Measurements from ENCODE around the gene TRIM71. TPM values are rescaled to one million over a fixed set of nuclear protein-coding genes. Genes with fewer than 3 reads are reported as not detected.
"Not testable (repeated sequence)": the region's sequence is repeated elsewhere in the genome, so short reads cannot be mapped to it uniquely, and the experiment has no call there.

The TRIM71 gene
- total RNA-seq, 1 donor from 2014 or later = not detected

DNA sequence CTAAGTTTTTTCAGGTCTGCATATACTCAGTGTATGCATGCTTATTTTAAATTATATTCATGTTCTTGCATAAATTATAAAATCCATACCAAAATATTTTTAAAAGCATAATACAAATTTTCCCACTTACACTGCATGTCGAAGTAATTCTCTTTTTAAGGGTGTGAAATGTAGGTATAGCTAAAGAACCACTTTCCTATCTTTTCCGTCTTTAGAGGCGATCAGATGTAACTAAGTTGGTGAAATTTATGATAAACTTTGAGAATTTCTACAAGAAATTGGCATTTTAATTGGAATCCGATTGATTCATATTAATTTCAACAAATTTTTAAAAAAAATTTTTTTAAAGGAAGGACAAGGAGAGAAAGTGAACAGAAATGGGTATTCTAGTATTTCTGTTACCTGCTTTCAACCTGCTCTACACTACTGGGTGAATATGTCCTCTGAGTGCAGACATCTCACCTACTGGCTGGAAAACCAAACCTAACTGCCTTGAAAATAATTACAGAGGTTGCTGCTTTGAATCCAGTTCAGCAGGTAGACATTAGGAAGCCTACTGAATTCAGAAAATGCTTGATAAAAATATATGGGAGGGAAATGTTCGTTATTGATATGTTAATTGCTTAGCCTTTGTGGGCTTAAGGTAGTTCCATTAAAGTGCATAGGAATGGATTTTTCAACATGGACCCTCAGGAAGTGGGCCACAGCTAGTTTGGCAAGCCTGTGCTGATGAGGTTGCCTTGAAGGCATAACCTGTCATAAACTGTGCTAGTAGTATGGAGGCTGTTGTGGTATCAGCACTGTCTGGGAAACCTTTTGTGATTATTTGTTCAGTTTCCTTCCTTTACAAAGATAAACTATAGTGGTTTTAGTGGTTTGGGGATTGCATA lies 5.1 kb downstream of the TRIM71 start:
- Mint-ChIP-seq H3K4me3 (no peak overlapping the region), H3K36me3 (ENCODE audit: low read depth) (no peaks in the 10 kb centered on the region), H3K4me1 (peaks cover 8% of the 10 kb centered on the region), H3K9me3 (no peaks in the 10 kb centered on the region), H3K27ac (no peak overlapping the region), H3K27me3 (peaks cover 33% of the 10 kb centered on the region)
- CTCF ChIA-PET = no interaction called here
- no peak for DNase-seq
- TF ChIP-seq, protein P1, sequence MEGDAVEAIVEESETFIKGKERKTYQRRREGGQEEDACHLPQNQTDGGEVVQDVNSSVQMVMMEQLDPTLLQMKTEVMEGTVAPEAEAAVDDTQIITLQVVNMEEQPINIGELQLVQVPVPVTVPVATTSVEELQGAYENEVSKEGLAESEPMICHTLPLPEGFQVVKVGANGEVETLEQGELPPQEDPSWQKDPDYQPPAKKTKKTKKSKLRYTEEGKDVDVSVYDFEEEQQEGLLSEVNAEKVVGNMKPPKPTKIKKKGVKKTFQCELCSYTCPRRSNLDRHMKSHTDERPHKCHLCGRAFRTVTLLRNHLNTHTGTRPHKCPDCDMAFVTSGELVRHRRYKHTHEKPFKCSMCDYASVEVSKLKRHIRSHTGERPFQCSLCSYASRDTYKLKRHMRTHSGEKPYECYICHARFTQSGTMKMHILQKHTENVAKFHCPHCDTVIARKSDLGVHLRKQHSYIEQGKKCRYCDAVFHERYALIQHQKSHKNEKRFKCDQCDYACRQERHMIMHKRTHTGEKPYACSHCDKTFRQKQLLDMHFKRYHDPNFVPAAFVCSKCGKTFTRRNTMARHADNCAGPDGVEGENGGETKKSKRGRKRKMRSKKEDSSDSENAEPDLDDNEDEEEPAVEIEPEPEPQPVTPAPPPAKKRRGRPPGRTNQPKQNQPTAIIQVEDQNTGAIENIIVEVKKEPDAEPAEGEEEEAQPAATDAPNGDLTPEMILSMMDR (IDR thresholded peaks at IDR 0.05) = no peak
- ATAC-seq (ENCODE audit: low read depth) = no peak
- POLR2A ChIA-PET = no interaction called here
- intact Hi-C loops (cut with micrococcal nuclease) = no loop called here

DNA sequence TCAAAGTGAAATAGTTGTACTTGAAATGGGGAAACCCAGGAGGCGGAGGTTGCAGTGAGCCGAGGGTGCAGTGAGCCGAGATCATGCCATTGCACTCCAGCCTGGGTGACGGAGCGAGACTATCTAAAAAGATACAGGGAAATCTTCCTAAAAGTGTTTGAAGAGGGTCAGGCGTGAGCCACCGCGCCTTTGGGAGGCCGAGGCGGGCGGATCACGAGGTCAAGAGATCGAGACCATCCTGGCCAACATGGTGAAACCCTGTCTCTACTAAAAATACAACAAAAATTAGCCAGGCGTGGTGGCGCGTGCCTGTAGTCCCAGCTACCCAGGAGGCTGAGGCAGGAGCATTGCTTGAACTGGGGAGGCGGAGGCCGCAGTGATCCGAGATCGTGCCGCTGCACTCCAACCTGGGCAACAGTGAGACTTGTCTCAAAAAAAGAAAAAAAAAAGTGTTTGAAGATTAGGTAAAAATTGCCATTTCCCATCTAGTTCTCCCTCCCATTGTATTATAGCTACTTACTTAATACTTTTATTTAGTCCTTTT lies 5.9 kb downstream of the TRIM71 start:
- H3K36me3 Mint-ChIP-seq (ENCODE audit: low read depth); H3K4me3 Mint-ChIP-seq; H3K9me3 Mint-ChIP-seq; H3K27ac Mint-ChIP-seq; CTCF ChIA-PET; intact Hi-C loops (cut with micrococcal nuclease); H3K4me1 Mint-ChIP-seq; ATAC-seq (ENCODE audit: low read depth); POLR2A ChIA-PET; DNase-seq: not testable (repeated sequence)
- H3K27me3 Mint-ChIP-seq = peaks cover 34% of the 10 kb centered on the region

DNA sequence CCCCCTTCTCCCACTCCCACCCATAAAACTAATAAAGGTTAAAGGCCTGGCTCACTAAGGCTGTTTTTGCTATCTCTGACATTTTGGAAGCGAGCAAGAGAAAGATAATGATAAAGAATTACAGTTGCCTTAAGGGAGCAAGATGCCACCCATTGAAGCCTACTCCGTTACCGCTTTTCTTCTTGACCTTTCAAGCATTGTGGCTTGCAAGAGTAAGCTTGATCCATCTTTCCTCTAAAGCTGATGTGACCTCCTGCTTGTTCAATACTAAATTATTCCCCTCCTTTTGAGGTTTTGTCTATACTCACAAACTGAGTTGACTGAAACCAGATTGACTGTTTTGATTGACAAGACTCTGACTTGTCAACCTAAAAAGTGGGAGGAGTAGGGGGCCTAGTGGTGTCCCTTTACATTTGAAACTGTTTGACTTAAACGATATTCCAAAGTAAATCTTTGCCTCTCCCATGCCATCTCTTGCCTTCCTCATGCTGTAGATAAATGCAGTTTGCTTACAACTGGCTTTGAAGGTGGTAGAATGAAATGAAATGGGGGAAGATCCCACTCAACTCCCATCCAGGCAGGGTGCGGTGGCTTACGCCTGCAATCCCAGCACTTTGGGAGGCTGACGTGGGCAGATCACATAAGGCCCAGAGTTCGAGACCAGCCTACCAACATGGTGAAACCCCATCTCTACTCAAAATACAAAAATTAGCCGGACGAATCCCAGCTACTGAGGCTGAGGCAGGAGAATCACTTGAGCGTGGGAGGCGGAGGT lies 8.0 kb downstream of the TRIM71 start:
- ChIA-PET CTCF (no interaction called here), POLR2A (no interaction called here)
- no peak overlapping the region for H3K27ac Mint-ChIP-seq

DNA sequence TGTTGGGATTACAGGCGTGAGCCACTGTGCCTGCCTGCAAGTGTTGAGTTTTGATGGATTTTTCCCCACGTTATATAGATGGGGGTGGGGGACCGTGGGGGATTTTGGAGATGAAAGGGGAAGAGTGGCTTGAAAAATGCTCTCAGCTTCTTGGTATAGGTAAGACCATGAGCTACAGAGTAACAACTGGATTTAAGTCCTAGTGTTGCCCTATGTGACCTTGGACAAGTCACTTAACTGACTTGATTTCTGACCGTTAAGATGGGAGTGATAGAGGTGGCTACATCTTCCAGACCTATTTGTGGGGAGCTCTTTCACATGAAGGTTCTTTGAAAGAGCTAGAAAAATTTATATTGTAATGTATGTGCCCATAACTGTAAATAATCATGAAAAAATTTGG lies 13.3 kb downstream of the TRIM71 start:
- Mint-ChIP-seq H3K27ac (no peak overlapping the region), H3K4me3 (no peak overlapping the region), H3K4me1 (no peaks in the 10 kb centered on the region), H3K36me3 (ENCODE audit: low read depth) (no peaks in the 10 kb centered on the region), H3K9me3 (no peaks in the 10 kb centered on the region), H3K27me3 (peaks cover 12% of the 10 kb centered on the region)
- DNase-seq = no peak
- CTCF ChIA-PET = no interaction called here
- intact Hi-C loops (cut with micrococcal nuclease) = no loop called here
- ATAC-seq (ENCODE audit: low read depth) = no peak
- POLR2A ChIA-PET = no interaction called here
- TF ChIP-seq, protein P1 (IDR thresholded peaks at IDR 0.05) = no peak

More for the DNA sequence above, 8.0 kb downstream of the TRIM71 start:
- intact Hi-C loops (cut with micrococcal nuclease) = no loop called here
- no peak for ATAC-seq (ENCODE audit: low read depth)
- DNase-seq = no peak
- Mint-ChIP-seq H3K4me3 (no peak overlapping the region), H3K9me3 (no peaks in the 10 kb centered on the region), H3K27me3 (peaks cover 19% of the 10 kb centered on the region), H3K4me1 (no peaks in the 10 kb centered on the region), H3K36me3 (ENCODE audit: low read depth) (no peaks in the 10 kb centered on the region)
- TF ChIP-seq, protein P1 (IDR thresholded peaks at IDR 0.05) = no peak

DNA sequence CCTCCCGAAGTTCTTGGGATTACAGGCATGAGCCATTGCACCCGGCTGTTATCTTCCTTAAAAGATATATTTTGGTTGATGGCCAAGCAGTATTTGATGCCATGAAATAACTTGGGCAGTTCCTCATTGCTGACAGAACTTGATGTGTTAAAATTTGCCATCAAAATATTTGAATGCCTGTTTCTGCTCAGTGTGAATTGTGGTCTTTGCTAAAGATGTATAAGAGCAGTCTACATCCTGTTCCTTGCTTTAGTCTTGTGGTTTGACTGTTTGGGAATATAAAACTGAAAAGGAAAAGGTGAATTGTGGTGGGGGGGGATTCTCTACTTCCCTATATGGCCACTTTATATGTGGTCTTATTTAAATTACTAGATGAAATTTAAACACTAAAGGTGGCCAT lies 14.0 kb downstream of the TRIM71 start:
- POLR2A ChIA-PET = no interaction called here
- CTCF ChIA-PET = no interaction called here
- H3K4me3 Mint-ChIP-seq = no peak overlapping the region
- no peaks in the 10 kb centered on the region for H3K36me3 Mint-ChIP-seq (ENCODE audit: low read depth)
- H3K27ac Mint-ChIP-seq = no peak overlapping the region
- DNase-seq = no peak
- H3K4me1 Mint-ChIP-seq = no peaks in the 10 kb centered on the region
- intact Hi-C loops (cut with micrococcal nuclease) = no loop called here
- no peak for ATAC-seq (ENCODE audit: low read depth)
- TF ChIP-seq, protein P1 (IDR thresholded peaks at IDR 0.05) = no peak
- H3K9me3 Mint-ChIP-seq = no peaks in the 10 kb centered on the region
- H3K27me3 Mint-ChIP-seq = peaks cover 14% of the 10 kb centered on the region
